H1 (cell line): ENCODE data around the gene KDM6A. TPM values are rescaled to one million over a fixed set of nuclear protein-coding genes. Genes with fewer than 3 reads are reported as not detected.

ENCODE experiments used
- CTCF ChIA-PET: fragments of 300-600 bp; sonication (Branson Sonifier 250); formaldehyde crosslinking; loops from one replicate; lab custom pipeline; 2021; ENCODE audit not compliant: partially characterized antibody; lab: Charles Lee
- POLR2A ChIA-PET: fragments of 300-600 bp; sonication (Branson Sonifier 250); formaldehyde crosslinking; loops from one replicate; lab custom pipeline; 2021; ENCODE audit warnings: inconsistent platforms; ENCODE audit not compliant: partially characterized antibody; lab: Charles Lee
- DNase-seq, 2 experiments: peaks; one replicate each; pipeline versions ENCODE4 v3.0.0 to v3.0.0-alpha.2; 2010 to 2022; ENCODE audit warnings: low spot score in 2 of 2, low read depth in 1 of 2, mixed read lengths in 1 of 2
- FAIRE-seq: peaks from 2 replicates; lab custom pipeline; 2011; peaks lifted over from hg19 to GRCh38; lab: Jason Lieb, UNC
- H2AFZ ChIP-seq: 2 replicates; pipeline ENCODE4 v1.8.1; 2012; ENCODE audit warnings: low read length, inconsistent platforms
- H2AK5ac ChIP-seq: 2 replicates; pipeline ENCODE4 v1.6.1; 2013; ENCODE audit warnings: low read depth, low read length
- H2BK120ac ChIP-seq: replicated peaks from 2 replicates; pipeline ENCODE3; 2013; ENCODE audit warnings: low read depth, low read length, inconsistent platforms
- H2BK12ac ChIP-seq: 2 replicates; pipeline ENCODE4 v1.6.1; 2013; ENCODE audit warnings: low read depth, low read length
- H2BK15ac ChIP-seq: 2 replicates; pipeline ENCODE4 v1.6.1; 2013; ENCODE audit warnings: low read length
- H2BK20ac ChIP-seq: 2 replicates; pipeline ENCODE4 v1.6.1; 2013; ENCODE audit warnings: low read length
- H2BK5ac ChIP-seq: 2 replicates; pipeline ENCODE4 v1.6.1; 2013; ENCODE audit warnings: low read depth, low read length
- H3K14ac ChIP-seq: 2 replicates; pipeline ENCODE4 v1.6.1; 2013; ENCODE audit warnings: inconsistent platforms; ENCODE audit not compliant: insufficient read length
- H3K18ac ChIP-seq: 2 replicates; pipeline ENCODE4 v1.6.1; 2013; ENCODE audit warnings: low read length; ENCODE audit errors: extremely low read depth
- H3K23ac ChIP-seq: 2 replicates; pipeline ENCODE4 v1.6.1; 2013; ENCODE audit warnings: inconsistent platforms; ENCODE audit not compliant: insufficient read length
- H3K23me2 ChIP-seq: 2 replicates; pipeline ENCODE4 v1.6.1; 2013; ENCODE audit warnings: low read depth, low read length
- H3K27ac ChIP-seq: 2 replicates; pipeline ENCODE4 v1.6.1; 2011; ENCODE audit warnings: low read depth, low read length, inconsistent platforms
- H3K27me3 ChIP-seq, 4 experiments: replicated peaks in 1 of 4; 1 replicate in 1 of 4; 2 replicates in 3 of 4; pipeline versions ENCODE4 v1.6.1 to v1.8.1; 2011 to 2013; ENCODE audit warnings: low read length in 3 of 4, mild to moderate bottlenecking in 3 of 4, inconsistent platforms in 2 of 4, mixed read lengths in 2 of 4, moderate library complexity in 1 of 4; ENCODE audit not compliant: control insufficient read depth in 3 of 4, insufficient read depth in 3 of 4; ENCODE audit errors: extremely low read depth in 1 of 4
- H3K36me3 ChIP-seq, 4 experiments: 2 replicates each; pipeline versions ENCODE4 v1.6.1 to v1.8.1; 2011 to 2013; ENCODE audit warnings: mild to moderate bottlenecking in 4 of 4, low read length in 3 of 4, moderate library complexity in 2 of 4, control low read depth in 1 of 4, inconsistent platforms in 1 of 4; ENCODE audit not compliant: insufficient read depth in 4 of 4, control insufficient read depth in 2 of 4
- H3K4ac ChIP-seq: replicated peaks from 2 replicates; pipeline ENCODE3; 2013; ENCODE audit warnings: low read length, low read depth, mixed read lengths, inconsistent platforms; ENCODE audit not compliant: insufficient read length
- H3K4me1 ChIP-seq, 4 experiments: replicated peaks in 1 of 4; 1 replicate in 1 of 4; 2 replicates in 3 of 4; pipeline versions ENCODE4 v1.6.1 to v1.8.1; 2011 to 2013; ENCODE audit warnings: low read length in 3 of 4, inconsistent platforms in 2 of 4, mixed read lengths in 1 of 4; ENCODE audit not compliant: insufficient read depth in 4 of 4, control insufficient read depth in 3 of 4
- H3K4me2 ChIP-seq, 2 experiments: 2 replicates each; pipeline versions ENCODE4 v1.6.1 to v1.8.1; 2011 to 2013; ENCODE audit warnings: low read depth in 2 of 2, low read length in 2 of 2, control low read depth in 1 of 2, inconsistent platforms in 1 of 2, mild to moderate bottlenecking in 1 of 2; ENCODE audit not compliant: insufficient read depth in 1 of 2
- H3K4me3 ChIP-seq, 4 experiments: fragments of 200-600, 300-600 bp in 1 of 4; sonication (generic), shearing (Covaris generic), sonication (Bioruptor Twin) in 1 of 4; 2 replicates each; pipeline versions ENCODE4 v1.5.1 to v1.8.1; 2011 to 2016; ENCODE audit warnings: low read length in 4 of 4, low read depth in 3 of 4, control low read depth in 2 of 4, inconsistent platforms in 2 of 4, mild to moderate bottlenecking in 2 of 4, mixed read lengths in 1 of 4, moderate library complexity in 1 of 4; ENCODE audit not compliant: insufficient read depth in 2 of 4; ENCODE audit errors: extremely low read depth in 1 of 4
- H3K56ac ChIP-seq: replicated peaks from 2 replicates; pipeline ENCODE3; 2013; ENCODE audit warnings: low read depth, mild to moderate bottlenecking, mixed read lengths, low read length, inconsistent platforms; ENCODE audit not compliant: insufficient read length
- H3K79me1 ChIP-seq: 2 replicates; pipeline ENCODE4 v1.6.1; 2013; ENCODE audit warnings: low read depth, low read length, control low read depth
- H3K79me2 ChIP-seq, 2 experiments: 2 replicates each; pipeline versions ENCODE4 v1.6.1 to v1.8.1; 2012 to 2013; ENCODE audit warnings: low read length in 2 of 2, mild to moderate bottlenecking in 2 of 2, inconsistent platforms in 1 of 2; ENCODE audit not compliant: insufficient read depth in 2 of 2, control insufficient read depth in 1 of 2
- H3K9ac ChIP-seq, 4 experiments: replicated peaks in 1 of 4; 1 replicate in 1 of 4; 2 replicates in 3 of 4; pipeline versions ENCODE4 v1.6.1 to v1.8.1; 2011 to 2013; ENCODE audit warnings: low read depth in 3 of 4, low read length in 3 of 4, control low read depth in 2 of 4, mild to moderate bottlenecking in 2 of 4, moderate library complexity in 2 of 4, inconsistent platforms in 1 of 4; ENCODE audit errors: extremely low read depth in 1 of 4
- H3K9me3 ChIP-seq, 2 experiments: 2 replicates each; pipeline versions ENCODE4 v1.6.1 to v1.8.1; 2012 to 2013; ENCODE audit warnings: mild to moderate bottlenecking in 2 of 2, moderate library complexity in 2 of 2, control low read depth in 1 of 2, inconsistent platforms in 1 of 2, low read depth in 1 of 2, low read length in 1 of 2, mixed read lengths in 1 of 2; ENCODE audit not compliant: insufficient read depth in 2 of 2
- H4K20me1 ChIP-seq, 2 experiments: replicated peaks in 1 of 2; 2 replicates each; pipeline versions ENCODE3 to v1.8.1; 2011 to 2013; ENCODE audit warnings: inconsistent platforms in 2 of 2, low read length in 2 of 2, mild to moderate bottlenecking in 1 of 2; ENCODE audit not compliant: insufficient read depth in 2 of 2, control insufficient read depth in 1 of 2
- H4K5ac ChIP-seq: 2 replicates; pipeline ENCODE4 v1.6.1; 2013; ENCODE audit warnings: low read length, low read depth, mixed read lengths, inconsistent platforms; ENCODE audit not compliant: insufficient read length
- H4K8ac ChIP-seq: 2 replicates; pipeline ENCODE4 v1.8.0; 2013; ENCODE audit warnings: mild to moderate bottlenecking, moderate library complexity, low read length, inconsistent platforms; ENCODE audit not compliant: insufficient read depth; ENCODE audit errors: extremely low read depth
- H4K91ac ChIP-seq: replicated peaks from 2 replicates; pipeline ENCODE3; 2013; ENCODE audit warnings: low read length, mixed read lengths, inconsistent platforms; ENCODE audit not compliant: insufficient read length
- ASH2L ChIP-seq: fragments of 200-600, 300-600 bp; sonication (generic); IDR thresholded peaks from one replicate; pipeline ENCODE4 v1.7.1; 2017; ENCODE audit warnings: low read length
- CTBP2 ChIP-seq: IDR thresholded peaks from 2 replicates; pipeline ENCODE4 v1.7.0; 2011; ENCODE audit warnings: borderline replicate concordance, mild to moderate bottlenecking, moderate library complexity, mixed read lengths, low read length; ENCODE audit not compliant: insufficient read depth, insufficient read length
- EGR1 ChIP-seq: IDR thresholded peaks from 2 replicates; pipeline ENCODE4 v1.6.1; 2011; ENCODE audit warnings: low read depth, low read length, borderline replicate concordance
- HDAC6 ChIP-seq: IDR thresholded peaks from one replicate; pipeline ENCODE4 v1.7.1; 2012; ENCODE audit warnings: low read depth, mild to moderate bottlenecking, inconsistent platforms, low read length, moderate library complexity
- KDM1A ChIP-seq: fragments of 200-600, 300-600 bp; sonication (generic); IDR thresholded peaks from 2 replicates; pipeline ENCODE4 v1.7.1; 2016; ENCODE audit warnings: mild to moderate bottlenecking, low read length, borderline replicate concordance
- SIN3A ChIP-seq, 2 experiments: IDR thresholded peaks in 1 of 2; conservative IDR thresholded peaks in 1 of 2; 2 replicates each; pipeline ENCODE4 v1.6.1; 2011 to 2012; ENCODE audit warnings: low read length in 2 of 2, improper control_type of control experiment in 1 of 2, low read depth in 1 of 2, mild to moderate bottlenecking in 1 of 2
- SIX5 ChIP-seq: IDR thresholded peaks from 2 replicates; pipeline ENCODE4 v1.6.1; 2011; ENCODE audit warnings: mild to moderate bottlenecking, low read depth, low read length
- WGBS, 2 experiments: shearing (Covaris generic) in 1 of 2; methylation state at CpG; one replicate each; pipeline versions ENCODE4 v1.1.6 to v1.1.7; 2013 to 2015; ENCODE audit warnings: low lambda C conversion rate in 2 of 2, mixed read lengths in 2 of 2, inconsistent platforms in 1 of 2, low coverage in 1 of 2, missing lambda C conversion rate in 1 of 2; ENCODE audit not compliant: insufficient replicate concordance in 2 of 2, insufficient coverage in 1 of 2, insufficient read length in 1 of 2; ENCODE audit errors: extremely low coverage in 1 of 2, missing lambda C conversion rate in 1 of 2; 5-methylcytosine and 5-hydroxymethylcytosine counted together
- polyA plus RNA-seq, 7 experiments: library from polyadenylated mRNA; depleted of rRNA in 3 of 7; stranded (reverse) in 5 of 7; unstranded in 2 of 7; fragments of >200 nt in 5 of 7; fragments of 200-250 nt in 2 of 7; gene quantifications; 1 replicate in 5 of 7; 2 replicates in 1 of 7; 4 replicates in 1 of 7; pipeline versions ENCODE4 v1.2.1 to v1.2.3, GENCODE V29; 2011 to 2013; ENCODE audit warnings: missing spikeins in 2 of 7, mixed read lengths in 2 of 7
- total RNA-seq: library from RNA; stranded (reverse); fragmentation: NEBNext Ultra II Directional; extraction: Animal tissue kit (Norgen Biotek cat#: 25700); gene quantifications from 2 replicates; pipeline ENCODE4 v1.2.1, GENCODE V29; 2021

The KDM6A gene
- total and polyA plus RNA-seq, 2 of the 8 experiments (the other 6 are each of a cell fraction or from before 2014, with no cell fraction given), result 43.5 to 58.4 TPM

DNA sequence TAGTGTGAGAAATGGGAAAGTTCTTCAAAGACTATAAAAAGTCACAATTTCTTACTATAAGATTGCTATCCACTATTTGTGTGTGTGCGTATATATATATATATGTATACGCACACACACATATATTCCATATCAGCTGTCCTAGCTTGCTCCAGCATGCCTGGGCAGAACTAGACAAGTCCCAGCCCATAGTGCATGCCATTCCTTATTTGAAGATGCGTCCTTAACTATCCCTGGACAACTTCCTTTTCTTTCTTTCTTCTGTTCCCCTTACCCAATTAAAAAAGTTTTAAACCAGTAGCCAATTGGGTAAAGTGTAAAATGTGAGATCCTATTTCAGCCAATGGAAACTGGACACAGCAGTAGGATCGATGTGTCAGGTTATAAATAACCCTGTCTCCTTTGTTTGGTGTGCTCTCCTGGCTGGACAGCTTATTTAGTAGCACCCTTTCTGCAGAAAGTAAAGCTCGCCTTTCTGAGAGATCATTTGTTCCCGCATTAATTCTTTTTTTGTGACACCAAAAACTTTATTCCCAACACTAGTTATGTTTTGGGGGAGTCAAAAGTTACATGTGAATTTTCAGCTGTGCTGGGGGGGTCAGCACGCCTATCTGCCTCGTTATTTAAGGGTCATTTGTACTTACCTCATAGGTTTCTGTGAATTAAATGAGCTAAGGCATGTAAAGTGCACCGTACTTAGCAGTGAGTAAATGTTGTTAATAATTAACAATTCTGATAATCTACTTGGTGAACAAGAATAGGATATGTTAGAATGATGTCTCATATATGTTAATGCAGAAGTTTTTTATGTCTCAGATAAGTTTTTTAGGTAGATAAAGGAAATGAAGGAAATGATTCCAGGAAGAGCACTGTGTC lies 40.9 kb downstream of the KDM6A start:
- no peak overlapping the region for H2AFZ ChIP-seq
- no peak overlapping the region for H2BK120ac ChIP-seq
- no peaks in the 10 kb centered on the region for H4K20me1 ChIP-seq
- no peak overlapping the region for H4K8ac ChIP-seq
- H3K4ac ChIP-seq, result no peak overlapping the region
- no peak for DNase-seq
- H3K79me2 ChIP-seq, result peaks cover 5 to 82% of the 10 kb centered on the region in 2 experiments; a peak in 3 of 4 replicates
- H3K79me1 ChIP-seq, result no peaks in the 10 kb centered on the region; the same call in 1 of the 2 replicates
- H2BK5ac ChIP-seq, result no peak overlapping the region
- H2BK12ac ChIP-seq, result no peak overlapping the region
- H3K4me2 ChIP-seq, result no peak overlapping the region
- no peak overlapping the region for H2BK15ac ChIP-seq
- no peak overlapping the region for H4K91ac ChIP-seq
- ChIA-PET CTCF (no interaction called here), POLR2A (no interaction called here)
- no peak overlapping the region for H4K5ac ChIP-seq
- TF ChIP-seq KDM1A, result no peak
- TF ChIP-seq SIX5, result no peak
- TF ChIP-seq HDAC6, result no peak
- TF ChIP-seq CTBP2, result no peak
- no peak for TF ChIP-seq SIN3A (conservative IDR thresholded peaks at IDR 0.05 in 1 of 2, IDR thresholded peaks at IDR 0.05 in 1 of 2; ENCODE audit: low read depth in 1 of 2, low read length in 2 of 2)
- no peak for TF ChIP-seq ASH2L
- TF ChIP-seq EGR1, result no peak
- peaks cover 0 to 4% (median 0%) of the 10 kb centered on the region in 4 experiments; a peak in 1 of 8 replicates for H3K36me3 ChIP-seq
- 95% methylated on average over 9 of the region's 9 CpGs; no CpG with 5 or more reads in 1 of the 2 experiments for WGBS, 2 experiments
- H3K27me3 ChIP-seq, result no peaks in the 10 kb centered on the region
- no peaks in the 10 kb centered on the region for H3K4me1 ChIP-seq
- H3K9me3 ChIP-seq, result peaks cover 0 to 10% of the 10 kb centered on the region in 2 experiments; a peak in 1 of 4 replicates
- no peak overlapping the region for H3K18ac ChIP-seq
- no peak overlapping the region for H3K23ac ChIP-seq
- no peak overlapping the region for H3K27ac ChIP-seq
- no peaks in the 10 kb centered on the region for H3K23me2 ChIP-seq
- no peak for FAIRE-seq
- H3K9ac ChIP-seq, result no peak overlapping the region
- no peak overlapping the region for H3K14ac ChIP-seq
- no peak overlapping the region for H2AK5ac ChIP-seq
- no peak overlapping the region for H3K4me3 ChIP-seq
- H3K56ac ChIP-seq, result no peak overlapping the region
- no peak overlapping the region for H2BK20ac ChIP-seq
